Left lobe of liver (tissue), 2 donors: ENCODE results near the gene BSPRY. TPM values are rescaled to one million over a fixed set of nuclear protein-coding genes. Genes with fewer than 3 reads are reported as not detected.
"Not testable (repeated sequence)": the region's sequence is repeated elsewhere in the genome, so short reads cannot be mapped to it uniquely, and the experiment has no call there.

ENCODE experiments used
- ATAC-seq: fragments of 200-7000 bp; cut with Tn5 transposase; one replicate; pipeline ENCODE4 v1.9.1; 2020; ENCODE audit warnings: mild to moderate bottlenecking, moderate library complexity
- DNase-seq: peaks from one replicate; pipeline ENCODE4 v3.0.0-alpha.2; 2020; ENCODE audit warnings: low spot score
- total RNA-seq: library from RNA; stranded (reverse); gene quantifications from one replicate; pipeline ENCODE4 v1.2.1, GENCODE V29; 2021
- donor health status: DM: no; HTN: no; CAD: no; lungs with moderate emphysema.
- donor health status: DM: no; HTN: yes; CAD: no.

BSPRY gene
- total RNA-seq, 1 donor from 2014 or later = 0.33 TPM

GRCh38 chr9:113340011-113340699 is 9.2 kb upstream of the BSPRY start, which contains the start of gene WDR31:
TSS of gene WDR31 (minus strand) at chr9:113340275. CDS start at chr9:113332022, 8,253 bp downstream.
- DNase-seq (peak; percentile 91), ATAC-seq (peak; percentile 96)

GRCh38 chr9:113341712-113342410 is 7.5 kb upstream of the BSPRY start:
- no peak for ATAC-seq
- DNase-seq = no peak

GRCh38 chr9:113343732-113344231 is 5.6 kb upstream of the BSPRY start:
- DNase-seq (peak; percentile 85), ATAC-seq (peak; percentile 63)

DNA sequence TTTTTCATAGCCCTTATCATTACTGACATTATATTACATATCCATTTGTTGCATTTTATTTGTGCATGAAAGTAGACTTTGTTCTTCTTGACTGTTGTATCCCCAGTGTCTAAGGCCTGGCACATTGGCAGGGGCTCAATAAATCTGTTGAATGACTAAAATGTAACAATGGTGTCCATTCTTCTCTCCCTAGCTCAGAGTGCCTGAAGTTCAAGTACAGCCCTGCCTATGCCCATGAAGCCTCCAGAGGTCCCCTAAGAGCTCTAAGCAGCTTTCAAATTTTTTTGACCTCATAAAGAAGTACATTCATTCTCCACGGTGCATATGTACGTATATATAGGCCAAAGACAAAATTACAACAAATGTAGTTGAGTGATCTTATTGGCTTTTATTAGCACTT is 4.2 kb upstream of the BSPRY start:
- DNase-seq (no peak), ATAC-seq (no peak)

- no peak for ATAC-seq
- DNase-seq = no peak
Observed at GRCh38 chr9:113345671-113346070, 3.7 kb upstream of the BSPRY start.

GRCh38 chr9:113348437-113348836 is 904 bp upstream of the BSPRY start:
- ATAC-seq (no peak), DNase-seq (no peak)

GRCh38 chr9:113349066-113349444 is 286 bp upstream of the BSPRY start:
- DNase-seq (no peak), ATAC-seq (no peak)

GRCh38 chr9:113350107-113350661 is 843 bp downstream of the BSPRY start:
- no peak for ATAC-seq
- no peak for DNase-seq

GRCh38 chr9:113350937-113351336 is 1.6 kb downstream of the BSPRY start:
- ATAC-seq (no peak), DNase-seq (no peak)

DNA sequence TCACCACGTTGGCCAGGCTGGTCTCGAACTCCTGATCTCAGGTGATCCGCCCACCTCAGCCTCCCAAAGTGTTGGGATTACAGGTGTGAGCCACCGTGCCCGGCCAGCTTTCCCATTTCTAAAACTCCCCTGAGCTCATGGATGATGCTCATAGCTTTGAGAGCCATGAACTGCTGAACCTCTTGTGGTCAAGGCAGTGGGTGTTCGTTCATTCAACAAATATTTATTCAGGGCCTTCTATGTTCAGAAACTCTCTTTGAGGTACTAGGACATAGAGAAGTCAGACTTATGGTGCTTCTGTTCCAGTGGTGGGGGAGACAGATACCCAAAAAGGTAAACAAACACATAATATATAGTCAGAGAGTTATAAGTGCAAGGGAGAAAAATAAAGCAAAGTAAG is 2.7 kb downstream of the BSPRY start:
- DNase-seq (no peak), ATAC-seq (no peak)

DNA sequence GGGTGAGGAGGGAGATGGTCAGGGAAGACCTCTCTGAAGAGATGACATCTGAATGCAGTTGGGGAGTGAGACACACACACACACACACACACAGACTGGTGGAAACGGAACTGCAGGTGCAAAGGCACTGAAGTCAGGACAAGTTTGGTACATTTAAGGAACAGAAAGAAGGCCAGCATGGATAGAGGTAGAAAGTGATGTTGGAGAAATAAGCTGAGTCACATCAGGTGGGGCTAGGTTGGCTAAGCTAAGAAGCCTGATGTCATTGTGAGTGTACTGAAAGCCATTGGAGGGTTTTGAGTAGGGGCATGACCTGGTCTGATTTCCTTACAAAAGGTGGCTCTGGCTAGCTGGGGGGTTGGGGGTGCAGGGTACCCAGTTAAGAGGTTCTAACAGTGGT is 3.1 kb downstream of the BSPRY start:
- ATAC-seq = no peak
- DNase-seq = no peak

DNA sequence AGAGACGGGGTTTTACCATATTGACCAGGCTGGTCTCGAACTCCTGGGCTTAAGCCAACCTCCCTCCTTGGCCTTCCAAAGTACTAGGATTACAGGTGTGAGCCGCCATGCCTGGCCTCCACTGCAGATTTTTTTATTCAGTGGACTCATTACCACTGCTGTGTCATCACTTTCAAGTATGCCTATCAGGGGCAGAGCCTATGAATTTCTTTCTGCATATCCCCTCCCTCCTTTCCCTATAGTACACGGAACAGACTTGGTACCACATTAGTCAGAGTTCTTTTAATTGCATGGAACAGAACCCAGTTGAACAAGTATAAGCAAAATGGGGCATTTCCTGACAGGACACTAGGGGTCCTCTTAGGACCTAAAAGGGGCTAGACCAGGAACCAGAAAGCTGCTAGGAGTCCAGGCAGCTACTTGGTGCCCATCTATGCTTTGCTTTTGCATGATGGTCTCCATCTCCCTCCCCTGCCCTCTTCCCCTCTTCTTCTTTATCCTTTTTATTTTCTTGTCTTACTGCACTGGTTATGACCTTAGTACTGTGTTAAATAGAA is 5.8 kb downstream of the BSPRY start:
- ATAC-seq = peak; percentile 74
- DNase-seq = no peak

GRCh38 chr9:113356686-113357292 is 7.4 kb downstream of the BSPRY start:
- DNase-seq (no peak), ATAC-seq (no peak)

GRCh38 chr9:113359385-113359784 is 10.0 kb downstream of the BSPRY start:
- peak; percentile 77 for DNase-seq

DNA sequence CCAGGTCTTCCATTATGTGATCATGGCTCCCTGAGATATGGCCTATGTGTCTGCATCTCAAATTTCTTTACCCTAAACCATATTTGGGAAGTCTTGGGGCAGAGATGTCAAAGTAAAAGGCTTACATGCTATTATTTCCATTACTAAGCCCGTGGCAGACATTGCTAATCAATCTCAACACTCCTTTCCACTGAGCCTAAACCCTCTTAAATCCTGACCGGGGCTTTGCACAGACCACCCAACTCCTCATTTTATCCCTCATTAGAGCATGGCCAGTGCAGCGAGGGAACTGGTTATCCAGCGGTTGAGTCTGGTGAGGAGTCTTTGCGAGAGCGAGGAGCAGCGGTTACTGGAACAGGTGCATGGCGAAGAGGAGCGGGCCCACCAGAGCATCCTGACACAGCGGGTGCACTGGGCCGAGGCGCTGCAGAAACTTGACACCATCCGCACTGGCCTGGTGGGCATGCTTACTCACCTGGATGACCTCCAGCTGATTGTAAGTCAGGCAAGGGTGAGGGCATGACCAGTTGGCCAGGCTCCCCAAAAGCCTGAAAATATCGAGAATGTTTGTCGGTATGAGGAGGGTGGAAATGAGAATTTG is 11.0 kb downstream of the BSPRY start:
- DNase-seq (no peak), ATAC-seq (no peak)

More at GRCh38 chr9:113359385-113359784, 10.0 kb downstream of the BSPRY start:
- ATAC-seq = peak; percentile 90

GRCh38 chr9:113361304-113362018 is 12.1 kb downstream of the BSPRY start:
- DNase-seq (no peak), ATAC-seq (no peak)

DNA sequence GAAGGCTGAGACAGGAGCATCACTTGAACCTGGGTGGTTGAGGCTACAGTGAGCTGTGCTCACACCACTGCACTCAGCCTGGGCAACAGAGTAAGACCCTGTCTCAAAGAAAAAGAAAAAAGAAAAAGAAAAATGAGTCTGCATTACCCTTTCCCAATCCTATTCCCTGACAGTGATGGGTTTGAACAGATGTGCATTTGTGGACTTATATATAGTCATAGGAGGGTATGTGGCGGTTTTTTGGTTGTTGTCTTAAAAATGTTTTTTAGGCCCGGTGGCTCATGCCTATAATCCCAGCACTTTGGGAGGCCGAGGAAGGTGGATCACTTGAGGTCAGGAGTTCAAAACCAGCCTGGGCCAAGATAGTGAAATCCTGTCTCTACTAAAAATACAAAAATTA is 14.0 kb downstream of the BSPRY start:
- no peak for DNase-seq
- no peak for ATAC-seq

GRCh38 chr9:113364951-113365350 is 15.6 kb downstream of the BSPRY start:
- no peak for ATAC-seq
- no peak for DNase-seq

DNA sequence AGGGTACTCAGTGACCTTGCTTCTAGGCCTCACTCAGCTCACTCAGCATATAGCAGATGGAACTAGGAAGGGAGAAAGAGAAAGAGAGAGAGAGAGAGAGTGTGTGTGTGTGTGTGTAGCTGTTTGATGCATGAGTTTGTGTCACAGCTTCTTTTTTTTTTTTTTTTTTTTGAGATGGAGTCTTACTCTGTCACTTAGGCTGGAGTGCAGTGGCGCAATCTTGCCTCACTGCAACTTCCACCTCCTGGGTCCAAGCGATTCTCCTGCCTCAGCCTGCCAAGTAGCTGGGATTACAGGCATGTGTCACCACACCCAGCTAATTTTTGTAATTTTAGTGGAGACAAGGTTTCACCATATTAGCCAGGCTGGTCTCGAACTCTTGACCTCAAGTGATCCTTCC is 16.3 kb downstream of the BSPRY start:
- not testable (repeated sequence) for ATAC-seq, DNase-seq

- no peak for ATAC-seq
- DNase-seq = no peak
Observed at GRCh38 chr9:113368348-113368981, 19.1 kb downstream of the BSPRY start.
